ENCODE data around the gene PLCB4.

Gene PLCB4

GRCh38 chr20:9246731-9247130, 177.8 kb downstream of the PLCB4 start:
- TF ChIP-seq CTCF (IDR thresholded peaks at IDR 0.05; ENCODE audit: borderline replicate concordance, insufficient read depth, low read depth, low read length): no peak
- H3K4me3 ChIP-seq (ENCODE audit: low read depth, low read length): no peak overlapping the region

- no peak overlapping the region for H3K4me3 ChIP-seq (ENCODE audit: low read depth, low read length)
- TF ChIP-seq CTCF (IDR thresholded peaks at IDR 0.05; ENCODE audit: borderline replicate concordance, insufficient read depth, low read depth, low read length): no peak
Observed at GRCh38 chr20:9250511-9250910, 181.6 kb downstream of the PLCB4 start.

GRCh38 chr20:9253006-9253539, 184.2 kb downstream of the PLCB4 start:
- no peak overlapping the region for H3K4me3 ChIP-seq (ENCODE audit: low read depth, low read length)
- TF ChIP-seq CTCF (IDR thresholded peaks at IDR 0.05; ENCODE audit: borderline replicate concordance, insufficient read depth, low read depth, low read length): no peak

- TF ChIP-seq CTCF (IDR thresholded peaks at IDR 0.05; ENCODE audit: borderline replicate concordance, insufficient read depth, low read depth, low read length): no peak
- H3K4me3 ChIP-seq (ENCODE audit: low read depth, low read length): no peak overlapping the region
Observed at GRCh38 chr20:9255171-9255570, 186.3 kb downstream of the PLCB4 start.

GRCh38 chr20:9256393-9256792, 187.5 kb downstream of the PLCB4 start:
- no peak for TF ChIP-seq CTCF (IDR thresholded peaks at IDR 0.05; ENCODE audit: borderline replicate concordance, insufficient read depth, low read depth, low read length)
- H3K4me3 ChIP-seq (ENCODE audit: low read depth, low read length): no peak overlapping the region

- TF ChIP-seq CTCF (IDR thresholded peaks at IDR 0.05; ENCODE audit: borderline replicate concordance, insufficient read depth, low read depth, low read length): no peak
- H3K4me3 ChIP-seq (ENCODE audit: low read depth, low read length): no peak overlapping the region
Observed at GRCh38 chr20:9258901-9259300, 190.0 kb downstream of the PLCB4 start.

GRCh38 chr20:9260027-9260426, 191.1 kb downstream of the PLCB4 start:
- no peak for TF ChIP-seq CTCF (IDR thresholded peaks at IDR 0.05; ENCODE audit: borderline replicate concordance, insufficient read depth, low read depth, low read length)
- no peak overlapping the region for H3K4me3 ChIP-seq (ENCODE audit: low read depth, low read length)

All from GM12875 (cell line).